NB4 (cell line): Measurements from ENCODE around the gene PRSS35.

Experiments used
- MYC ChIP-seq: IDR thresholded peaks from 2 replicates; pipeline ENCODE4 v1.6.1; 2011; ENCODE audit warnings: low read depth, low read length
- POLR2A ChIP-seq: IDR thresholded peaks from 2 replicates; pipeline ENCODE4 v1.6.1; 2011; ENCODE audit warnings: mild to moderate bottlenecking; ENCODE audit not compliant: insufficient read length; ENCODE audit errors: extremely low read depth
- TF ChIP-seq, protein P1 (sequence below): IDR thresholded peaks from one replicate; pipeline ENCODE4 v1.5.1; 2012; ENCODE audit warnings: low read depth, low read length
- TF ChIP-seq, protein P2 (sequence below): IDR thresholded peaks from 2 replicates; pipeline ENCODE4 v1.6.1; 2011; ENCODE audit warnings: low read depth, low read length

DNA sequence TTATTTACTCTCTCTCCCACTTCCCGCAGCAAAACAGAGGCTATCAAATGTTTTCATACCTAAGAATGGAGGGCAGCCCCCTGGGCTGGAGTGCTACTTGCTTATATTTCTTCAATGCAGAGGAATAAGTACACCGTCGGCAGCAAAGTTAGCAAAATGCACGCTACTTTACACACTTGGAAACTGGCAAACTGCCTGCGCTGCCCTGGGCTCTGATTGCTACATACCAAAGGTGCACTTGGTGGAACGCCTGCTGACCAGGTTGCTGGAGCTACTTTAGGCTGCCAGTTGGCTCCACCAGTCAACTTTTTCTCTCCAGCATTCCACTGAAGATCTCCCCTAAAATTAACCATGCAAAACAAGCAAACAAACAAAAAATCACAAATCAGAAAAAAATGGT is 62.4 kb downstream of the PRSS35 start:
- TF ChIP-seq POLR2A, result no peak
- TF ChIP-seq, protein P1, sequence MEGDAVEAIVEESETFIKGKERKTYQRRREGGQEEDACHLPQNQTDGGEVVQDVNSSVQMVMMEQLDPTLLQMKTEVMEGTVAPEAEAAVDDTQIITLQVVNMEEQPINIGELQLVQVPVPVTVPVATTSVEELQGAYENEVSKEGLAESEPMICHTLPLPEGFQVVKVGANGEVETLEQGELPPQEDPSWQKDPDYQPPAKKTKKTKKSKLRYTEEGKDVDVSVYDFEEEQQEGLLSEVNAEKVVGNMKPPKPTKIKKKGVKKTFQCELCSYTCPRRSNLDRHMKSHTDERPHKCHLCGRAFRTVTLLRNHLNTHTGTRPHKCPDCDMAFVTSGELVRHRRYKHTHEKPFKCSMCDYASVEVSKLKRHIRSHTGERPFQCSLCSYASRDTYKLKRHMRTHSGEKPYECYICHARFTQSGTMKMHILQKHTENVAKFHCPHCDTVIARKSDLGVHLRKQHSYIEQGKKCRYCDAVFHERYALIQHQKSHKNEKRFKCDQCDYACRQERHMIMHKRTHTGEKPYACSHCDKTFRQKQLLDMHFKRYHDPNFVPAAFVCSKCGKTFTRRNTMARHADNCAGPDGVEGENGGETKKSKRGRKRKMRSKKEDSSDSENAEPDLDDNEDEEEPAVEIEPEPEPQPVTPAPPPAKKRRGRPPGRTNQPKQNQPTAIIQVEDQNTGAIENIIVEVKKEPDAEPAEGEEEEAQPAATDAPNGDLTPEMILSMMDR, result no peak
- TF ChIP-seq, protein P2, sequence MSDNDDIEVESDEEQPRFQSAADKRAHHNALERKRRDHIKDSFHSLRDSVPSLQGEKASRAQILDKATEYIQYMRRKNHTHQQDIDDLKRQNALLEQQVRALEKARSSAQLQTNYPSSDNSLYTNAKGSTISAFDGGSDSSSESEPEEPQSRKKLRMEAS, result no peak
- no peak for TF ChIP-seq MYC
